Activated naive CD4-positive, alpha-beta T cell treated with anti-CD3 and anti-CD28 coated beads for 36 hours (primary cell): ENCODE results near the gene PLA2G15. TPM values are rescaled to one million over a fixed set of nuclear protein-coding genes. Genes with fewer than 3 reads are reported as not detected.

Source experiments
- microRNA-seq: library from miRNA; unstranded; fragments of <30 nt; microRNA quantifications from one replicate; pipeline ENCODE4 v1.2.0, GENCODE V29; 2022; ENCODE audit warnings: borderline microRNAs expressed, borderline replicate concordance
- total RNA-seq, 2 experiments: library from RNA; stranded (reverse); gene quantifications; one replicate each; pipeline ENCODE4 v1.2.3, GENCODE V29; 2021

The PLA2G15 gene
- total RNA-seq, 2 experiments from 2014 or later = 4.2 to 5.4 TPM

Small RNA genes within 50 kb of the gene (microRNA-seq; reads per million reads assigned to microRNA genes)
- gene MIR6773 = not detected

Other genes starting within 250 kb of the PLA2G15 start
- gene DPEP2, start 245.9 kb upstream of the PLA2G15 start, total RNA-seq = 1 to 10 TPM; 3.1 to 3.8 TPM
- not detected for gene DPEP2NB, start 229.5 kb upstream of the PLA2G15 start, total RNA-seq
- gene DDX28, start 222.1 kb upstream of the PLA2G15 start, total RNA-seq = 1 to 10 TPM; 9.4 to 9.7 TPM
- gene DUS2, start 222.1 kb upstream of the PLA2G15 start, total RNA-seq = 10 to 100 TPM; 22.9 to 25.2 TPM
- 10 to 100 TPM; 49.1 to 50.3 TPM for gene NFATC3, start 160.0 kb upstream of the PLA2G15 start, total RNA-seq
- gene ESRP2, start 9.2 kb upstream of the PLA2G15 start, total RNA-seq = under 1 TPM; 0.21 to 0.35 TPM
- 10 to 100 TPM; 79.4 to 83.4 TPM for gene SLC7A6, start 19.2 kb downstream of the PLA2G15 start, total RNA-seq
- 10 to 100 TPM; 23.0 to 26.4 TPM for gene SLC7A6OS, start 65.6 kb downstream of the PLA2G15 start, total RNA-seq
- gene PRMT7, start 65.6 kb downstream of the PLA2G15 start, total RNA-seq = 10 to 100 TPM; 51.6 to 52.4 TPM
- under 1 TPM; 0.40 to 0.67 TPM for gene SMPD3, start 203.1 kb downstream of the PLA2G15 start, total RNA-seq